Activated CD4-positive, CD25-positive, alpha-beta regulatory T cell treated with anti-CD3 and anti-CD28 coated beads, Interleukin-2, amount 50 U/mL, for 16 hours (primary cell): Measurements from ENCODE around the gene ZBED4.

Source experiments
- DNase-seq: peaks from one replicate; pipeline ENCODE4 v3.0.0-alpha.2; 2020; ENCODE audit warnings: low read depth, low spot score

The ZBED4 gene

DNA sequence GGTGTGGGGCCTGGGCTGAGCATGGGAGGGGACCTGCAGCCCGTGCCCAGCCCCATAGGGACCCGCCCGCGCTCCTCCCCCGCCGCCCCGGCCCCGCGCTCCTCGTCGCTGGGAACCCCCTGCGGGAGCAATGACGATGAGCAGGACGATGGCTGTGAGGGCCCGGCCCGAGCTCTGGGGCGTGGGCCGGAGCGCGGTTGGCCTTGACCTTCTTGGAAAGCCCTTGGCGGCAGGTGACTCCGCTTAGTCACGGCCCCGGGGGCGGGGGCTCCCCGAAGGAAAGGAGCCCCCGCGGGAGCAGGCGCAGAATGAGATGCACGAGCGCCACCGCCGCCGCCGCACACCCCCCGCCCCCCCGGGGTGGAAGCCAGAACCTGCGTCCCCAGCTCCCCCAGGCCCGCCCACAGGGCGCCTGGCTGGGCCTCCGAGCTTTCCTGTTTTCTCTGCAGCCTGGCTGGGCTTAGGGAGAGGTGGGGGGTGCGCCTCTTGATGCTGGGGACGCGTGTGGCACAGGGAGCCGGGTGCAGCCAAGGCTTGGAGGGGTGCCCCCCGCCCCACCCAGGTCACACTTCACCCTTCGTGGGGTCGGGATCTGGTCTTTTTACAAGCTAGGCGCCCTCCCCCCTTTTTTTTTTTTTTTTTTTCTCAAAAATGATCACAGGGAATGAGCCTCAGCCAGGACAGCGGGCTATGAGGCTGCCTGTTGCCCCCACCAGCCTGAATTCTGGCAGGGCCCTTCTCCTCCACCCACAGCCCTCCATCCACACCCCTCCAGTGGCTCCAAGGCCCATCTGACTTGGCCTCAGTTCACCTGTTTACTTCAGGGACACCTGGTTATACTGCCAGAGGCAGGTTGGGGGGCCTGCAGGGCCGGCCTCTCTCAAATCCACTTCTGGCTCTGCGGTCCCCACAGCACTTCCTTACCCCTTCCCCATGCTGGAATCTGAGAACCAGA is 82.7 kb downstream of the ZBED4 start:
- peak; percentile 86 for DNase-seq

DNA sequence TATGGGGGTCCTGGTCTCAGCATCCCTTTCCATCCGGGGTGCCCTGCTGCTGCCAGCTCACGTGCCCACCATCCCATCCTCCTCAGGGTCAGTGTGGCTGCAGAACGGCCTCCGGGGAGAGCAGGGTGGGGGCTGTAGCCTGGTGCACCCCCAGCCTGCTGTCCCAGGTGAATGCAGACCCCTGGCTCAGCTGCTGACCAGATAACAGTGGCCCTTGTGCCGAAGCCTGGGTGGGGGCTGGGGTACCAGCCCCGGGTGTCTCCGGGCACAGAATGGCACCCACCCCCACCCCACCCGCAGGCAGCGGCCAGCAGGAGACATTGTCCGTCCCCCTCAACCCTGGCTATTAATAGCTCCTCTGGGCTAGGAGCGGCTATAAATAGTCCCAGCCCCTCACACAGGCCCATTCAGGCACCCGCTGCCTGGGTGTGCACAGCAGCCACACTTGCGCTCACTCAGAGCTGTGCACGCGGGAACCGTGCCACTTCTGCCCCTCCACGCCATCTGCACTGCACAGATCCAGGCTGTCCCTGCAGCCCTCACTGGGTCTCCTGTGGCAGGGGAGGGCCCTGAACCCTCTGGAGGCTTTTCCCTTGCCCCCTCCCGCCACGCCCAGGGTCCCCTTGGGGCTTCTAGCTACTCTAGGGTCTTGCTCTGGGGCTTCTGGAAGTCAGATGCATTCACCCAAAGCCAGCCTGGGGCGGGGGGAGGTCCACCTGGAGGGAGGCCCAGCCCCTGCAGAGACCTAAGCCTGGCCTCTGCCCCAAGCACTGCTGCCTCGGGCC is 83.5 kb downstream of the ZBED4 start:
- no peak for DNase-seq

DNA sequence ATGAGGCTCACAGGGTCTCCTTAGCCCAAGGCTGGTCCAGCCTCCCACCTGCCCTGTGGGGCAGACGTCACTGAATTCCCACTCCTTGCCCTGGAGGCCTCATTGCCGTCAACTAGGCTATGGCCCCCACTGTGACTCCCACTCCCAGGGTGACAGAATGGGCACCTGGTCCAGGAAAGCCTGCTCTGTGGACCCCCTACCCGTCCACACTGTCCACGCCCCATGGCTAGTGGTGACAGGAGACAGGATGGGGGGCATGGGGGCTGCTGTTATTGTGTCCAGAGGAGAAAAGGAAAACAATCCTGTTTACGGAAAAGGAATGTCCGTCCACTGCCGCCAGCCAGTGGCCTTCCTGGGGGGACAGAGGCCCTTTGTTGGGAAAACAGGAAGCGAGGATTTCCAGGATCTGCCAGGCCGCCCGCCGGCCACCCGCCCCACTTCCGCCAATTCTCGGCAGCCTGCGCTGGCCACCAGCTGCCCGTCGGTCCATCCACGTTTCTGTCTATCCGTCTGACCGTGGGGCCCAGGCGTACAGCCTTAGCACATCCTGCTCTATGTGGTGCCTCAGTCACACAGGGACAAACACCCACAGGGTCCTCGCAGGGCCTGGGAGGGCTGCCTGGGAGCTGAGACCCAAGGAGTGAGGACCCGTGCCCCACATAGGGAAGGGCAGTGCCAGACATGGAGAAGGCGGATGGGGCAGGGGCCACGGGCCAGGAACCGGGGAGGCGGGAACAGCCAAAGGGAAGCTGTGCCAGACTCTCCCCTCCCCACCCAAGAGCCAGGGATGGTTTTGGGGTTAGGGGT is 84.3 kb downstream of the ZBED4 start:
- DNase-seq = no peak

DNA sequence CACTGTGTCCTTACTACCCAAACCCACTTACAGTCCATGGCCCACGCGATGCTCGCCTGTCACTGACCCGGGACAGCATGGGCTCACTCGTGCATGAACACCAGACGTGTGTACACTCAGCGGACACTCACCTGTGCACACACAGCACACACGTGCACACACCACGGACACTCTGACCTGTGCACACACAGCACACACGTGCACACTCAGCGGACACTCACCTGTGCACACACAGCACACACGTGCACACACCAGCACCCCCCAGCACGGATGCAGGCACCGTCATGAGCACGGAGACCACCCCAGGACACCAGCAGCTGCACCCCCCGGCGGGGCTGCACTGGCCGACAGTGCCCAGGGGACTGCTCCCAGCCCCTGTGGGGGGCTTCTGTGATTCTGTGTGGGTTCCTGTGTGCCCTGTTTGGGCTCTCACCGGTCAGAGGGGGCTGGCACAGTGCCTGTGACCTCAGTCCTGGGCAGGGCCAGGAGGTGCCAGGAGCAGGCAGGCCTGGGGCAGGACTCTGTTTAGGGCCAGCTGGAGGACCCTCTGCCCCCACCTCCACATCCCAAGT is 85.0 kb downstream of the ZBED4 start:
- no peak for DNase-seq
